ENCODE results near the gene JAK3. TPM values are rescaled to one million over a fixed set of nuclear protein-coding genes. Genes with fewer than 3 reads are reported as not detected.

JAK3 gene
- total RNA-seq, 1 experiment from 2014 or later, result 3.3 TPM

DNA sequence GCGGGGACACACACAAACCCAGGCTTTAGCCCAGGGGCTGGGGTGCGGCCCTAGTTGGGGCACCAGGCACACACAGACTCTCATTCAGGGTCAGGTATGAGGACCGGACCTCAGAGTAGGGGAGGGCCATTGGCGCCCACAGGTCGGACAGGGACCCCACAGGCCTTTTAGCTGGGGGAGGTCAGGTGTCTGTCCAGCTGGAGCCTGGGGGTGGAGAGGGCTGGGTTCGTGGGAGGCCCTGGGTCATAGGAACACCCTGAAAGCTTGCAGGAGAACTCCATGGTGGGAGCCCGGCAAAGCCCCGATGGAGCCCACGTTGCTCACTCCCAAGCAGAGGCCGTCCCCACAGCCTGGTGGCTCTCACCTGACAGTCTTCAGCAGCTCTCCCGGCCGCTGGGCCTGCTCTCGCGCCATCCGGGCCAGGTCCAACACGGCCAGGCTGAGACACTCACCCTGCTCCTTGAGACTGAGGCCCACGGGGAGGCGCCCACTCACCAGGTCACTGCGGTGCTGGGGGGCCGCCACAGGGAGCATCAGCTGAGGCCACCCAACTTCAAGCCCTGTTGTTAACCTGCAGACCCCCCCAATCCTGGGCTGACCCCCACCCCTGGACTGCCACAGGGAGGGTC, 5.0 kb downstream of the JAK3 start:
- Mint-ChIP-seq H3K9me3 (no peaks in the 10 kb centered on the region; a peak in 1 of 5 replicates), H3K27me3 (ENCODE audit: low read depth) (peaks cover 52% of the 10 kb centered on the region), H3K4me1 (peaks cover 6 to 13% of the 10 kb centered on the region in 2 experiments), H3K4me3 (peak overlapping the region; percentile 69 to 78), H3K27ac (no peak overlapping the region), H3K36me3 (ENCODE audit: insufficient read depth in 1 of 3, low read depth in 3 of 3) (no peaks in the 10 kb centered on the region; a peak in 1 of 7 replicates)
- no peak for DNase-seq
- H3K56ac ChIP-seq (ENCODE audit: insufficient read length, low read depth, low read length), result no peak overlapping the region
- H3K79me2 ChIP-seq (ENCODE audit: insufficient read depth, low read length), result no peaks in the 10 kb centered on the region
- H3K79me1 ChIP-seq (ENCODE audit: insufficient read depth, low read depth, low read length, poor library complexity, severe bottlenecking), result no peaks in the 10 kb centered on the region
- H3K23me2 ChIP-seq (ENCODE audit: insufficient read length, low read depth, low read length, poor library complexity, severe bottlenecking), result peaks cover 11% of the 10 kb centered on the region
- peak overlapping the region; percentile 55 for H3K4me2 ChIP-seq (ENCODE audit: insufficient read depth, insufficient read length, low read length)
- H4K91ac ChIP-seq (ENCODE audit: insufficient read length, low read depth, low read length), result no peak overlapping the region
- no peak overlapping the region for H3K27ac ChIP-seq (ENCODE audit: insufficient read length, low read depth, low read length)
- no peak overlapping the region for H2BK15ac ChIP-seq (ENCODE audit: low read depth, low read length)
- TF ChIP-seq, protein P1, sequence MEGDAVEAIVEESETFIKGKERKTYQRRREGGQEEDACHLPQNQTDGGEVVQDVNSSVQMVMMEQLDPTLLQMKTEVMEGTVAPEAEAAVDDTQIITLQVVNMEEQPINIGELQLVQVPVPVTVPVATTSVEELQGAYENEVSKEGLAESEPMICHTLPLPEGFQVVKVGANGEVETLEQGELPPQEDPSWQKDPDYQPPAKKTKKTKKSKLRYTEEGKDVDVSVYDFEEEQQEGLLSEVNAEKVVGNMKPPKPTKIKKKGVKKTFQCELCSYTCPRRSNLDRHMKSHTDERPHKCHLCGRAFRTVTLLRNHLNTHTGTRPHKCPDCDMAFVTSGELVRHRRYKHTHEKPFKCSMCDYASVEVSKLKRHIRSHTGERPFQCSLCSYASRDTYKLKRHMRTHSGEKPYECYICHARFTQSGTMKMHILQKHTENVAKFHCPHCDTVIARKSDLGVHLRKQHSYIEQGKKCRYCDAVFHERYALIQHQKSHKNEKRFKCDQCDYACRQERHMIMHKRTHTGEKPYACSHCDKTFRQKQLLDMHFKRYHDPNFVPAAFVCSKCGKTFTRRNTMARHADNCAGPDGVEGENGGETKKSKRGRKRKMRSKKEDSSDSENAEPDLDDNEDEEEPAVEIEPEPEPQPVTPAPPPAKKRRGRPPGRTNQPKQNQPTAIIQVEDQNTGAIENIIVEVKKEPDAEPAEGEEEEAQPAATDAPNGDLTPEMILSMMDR (conservative IDR thresholded peaks at IDR 0.05), result no peak
- peak overlapping the region; percentile 39 for H3K9ac ChIP-seq (ENCODE audit: extremely low read depth, insufficient read length, low read length)
- no peak overlapping the region for H3K4ac ChIP-seq (ENCODE audit: low read depth, low read length)
- no peaks in the 10 kb centered on the region for H3K9me3 ChIP-seq (ENCODE audit: control insufficient read depth, low read depth, low read length)
- no CpG with 5 or more reads among the region's 20 CpGs for WGBS (ENCODE audit: extremely low coverage, insufficient read length, low lambda C conversion rate)
- no peak overlapping the region for H2BK20ac ChIP-seq (ENCODE audit: low read depth, low read length, poor library complexity, severe bottlenecking)
- H2BK120ac ChIP-seq (ENCODE audit: low read depth, low read length, poor library complexity, severe bottlenecking), result no peak overlapping the region
- H2AK5ac ChIP-seq (ENCODE audit: insufficient read length, low read length), result no peak overlapping the region
- H4K8ac ChIP-seq (replicated peaks; ENCODE audit: insufficient read length, low read depth, low read length), result no peak overlapping the region
- no peak overlapping the region for H2AFZ ChIP-seq (ENCODE audit: low read length)
- H3K14ac ChIP-seq (ENCODE audit: insufficient read depth, low read length), result peak overlapping the region; percentile 84
- H4K20me1 ChIP-seq (ENCODE audit: control insufficient read depth, insufficient read depth, insufficient read length), result no peaks in the 10 kb centered on the region
- H2BK5ac ChIP-seq (ENCODE audit: insufficient read length, low read length), result no peak overlapping the region
- no peak overlapping the region for H4K5ac ChIP-seq (ENCODE audit: insufficient read length, low read depth, low read length)
- no peaks in the 10 kb centered on the region for H3K4me1 ChIP-seq (ENCODE audit: insufficient read depth, low read length)
- no peak overlapping the region for H3T11ph ChIP-seq (ENCODE audit: low read length)
- no peak overlapping the region for H2BK12ac ChIP-seq (ENCODE audit: insufficient read length, low read depth, low read length)
- H3K27me3 ChIP-seq (ENCODE audit: insufficient read depth, low read length), result no peaks in the 10 kb centered on the region
- no peak overlapping the region for H3K23ac ChIP-seq (ENCODE audit: insufficient read length, low read depth, low read length)
- H3K18ac ChIP-seq (ENCODE audit: insufficient read length, low read depth, low read length), result no peak overlapping the region
